ENCODE measurements around the gene SURF2. TPM values are rescaled to one million over a fixed set of nuclear protein-coding genes. Genes with fewer than 3 reads are reported as not detected.

Gene SURF2
- total and polyA plus RNA-seq, 7 donors, result 10.2 to 32.3 (median 18.5) TPM

DNA sequence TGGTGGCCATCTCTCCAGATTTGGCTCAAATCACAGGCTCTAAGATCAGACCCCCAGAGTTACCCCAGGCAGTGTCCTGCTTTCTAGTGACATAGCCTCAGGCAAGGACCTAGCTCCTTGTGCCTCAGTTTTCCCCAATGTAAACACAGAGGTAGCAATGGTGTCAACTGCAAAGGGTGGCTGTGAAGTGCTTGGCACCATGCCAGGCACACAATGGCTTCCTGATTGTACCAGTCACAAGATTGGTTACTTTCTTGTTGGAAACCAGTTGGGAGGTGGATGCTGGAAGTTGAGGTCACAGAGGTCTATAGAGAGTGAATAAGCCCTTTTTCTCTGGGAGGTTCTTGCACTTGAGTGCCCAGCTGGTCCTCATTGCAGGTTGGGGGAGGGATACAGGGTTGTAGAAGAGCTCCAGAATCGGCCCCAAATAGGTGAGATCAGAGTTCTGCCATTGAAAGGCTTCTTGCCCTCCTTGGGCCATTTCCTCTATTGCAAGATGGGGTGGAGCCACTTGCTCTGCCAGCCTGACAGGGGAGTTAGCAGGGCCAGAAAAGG, 22.1 kb downstream of the SURF2 start:
- 83% methylated on average over 1 of the region's 1 CpG for WGBS, 2 donors
- no peak overlapping the region for H3K27ac ChIP-seq
- TF ChIP-seq EP300 (IDR thresholded peaks at IDR 0.05) (no peak), POLR2AphosphoS5 (IDR thresholded peaks at IDR 0.05) (no peak), POLR2A (IDR thresholded peaks at IDR 0.05) (no peak)
- TF ChIP-seq, protein P1, sequence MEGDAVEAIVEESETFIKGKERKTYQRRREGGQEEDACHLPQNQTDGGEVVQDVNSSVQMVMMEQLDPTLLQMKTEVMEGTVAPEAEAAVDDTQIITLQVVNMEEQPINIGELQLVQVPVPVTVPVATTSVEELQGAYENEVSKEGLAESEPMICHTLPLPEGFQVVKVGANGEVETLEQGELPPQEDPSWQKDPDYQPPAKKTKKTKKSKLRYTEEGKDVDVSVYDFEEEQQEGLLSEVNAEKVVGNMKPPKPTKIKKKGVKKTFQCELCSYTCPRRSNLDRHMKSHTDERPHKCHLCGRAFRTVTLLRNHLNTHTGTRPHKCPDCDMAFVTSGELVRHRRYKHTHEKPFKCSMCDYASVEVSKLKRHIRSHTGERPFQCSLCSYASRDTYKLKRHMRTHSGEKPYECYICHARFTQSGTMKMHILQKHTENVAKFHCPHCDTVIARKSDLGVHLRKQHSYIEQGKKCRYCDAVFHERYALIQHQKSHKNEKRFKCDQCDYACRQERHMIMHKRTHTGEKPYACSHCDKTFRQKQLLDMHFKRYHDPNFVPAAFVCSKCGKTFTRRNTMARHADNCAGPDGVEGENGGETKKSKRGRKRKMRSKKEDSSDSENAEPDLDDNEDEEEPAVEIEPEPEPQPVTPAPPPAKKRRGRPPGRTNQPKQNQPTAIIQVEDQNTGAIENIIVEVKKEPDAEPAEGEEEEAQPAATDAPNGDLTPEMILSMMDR (IDR thresholded peaks at IDR 0.05), result no peak

DNA sequence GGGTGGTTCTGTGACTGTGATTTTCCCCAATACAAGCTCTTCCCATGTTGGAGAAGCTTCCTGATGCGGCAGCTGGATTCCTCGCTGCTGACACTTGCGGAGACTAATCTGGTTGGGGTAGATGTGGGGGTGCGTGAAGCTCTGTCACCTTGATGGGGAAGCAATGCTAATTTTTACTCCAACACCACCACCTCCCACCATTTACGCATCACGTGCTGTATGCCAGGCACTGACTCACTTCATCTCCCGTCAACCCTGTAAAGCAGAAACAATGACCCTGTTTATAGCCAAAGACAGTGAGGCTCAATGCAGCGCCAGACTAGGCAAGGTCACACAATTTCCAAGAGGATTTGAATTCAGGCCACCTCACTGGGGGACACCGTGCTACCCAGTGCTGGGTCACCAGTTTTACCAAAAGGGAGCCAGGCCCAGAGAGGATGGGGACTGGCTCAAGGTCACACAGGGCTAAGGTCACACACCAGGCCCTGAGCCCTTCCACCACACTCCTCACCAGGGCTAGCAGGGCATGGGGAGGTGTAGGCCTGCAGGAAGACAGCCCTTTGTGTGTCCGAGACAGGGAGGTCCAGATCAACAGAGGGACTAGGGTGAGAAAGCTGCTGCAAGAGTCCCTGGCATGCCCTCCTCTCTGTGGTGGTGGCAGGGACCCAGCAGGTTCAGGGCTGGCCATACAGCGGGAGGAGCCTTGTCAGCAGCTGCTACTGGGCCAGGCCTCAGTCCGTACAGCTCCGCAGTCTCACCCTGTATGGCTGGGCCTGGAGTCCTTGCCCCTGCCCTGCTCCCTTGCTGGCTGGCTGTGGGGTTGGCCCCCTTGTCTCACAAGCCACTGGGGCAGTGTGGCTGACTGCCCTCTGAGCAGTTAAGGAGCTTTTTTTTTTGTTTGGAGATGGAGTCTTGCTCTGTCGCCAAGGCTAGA, 23.1 kb downstream of the SURF2 start:
- no peaks in the 10 kb centered on the region for H3K27me3 ChIP-seq
- no peak for DNase-seq
- no peaks in the 10 kb centered on the region for H3K36me3 ChIP-seq
- TF ChIP-seq, protein P1 (IDR thresholded peaks at IDR 0.05), result no peak
- no peak for TF ChIP-seq EP300 (IDR thresholded peaks at IDR 0.05)
- no peak for TF ChIP-seq POLR2A (IDR thresholded peaks at IDR 0.05)
- no peak for TF ChIP-seq POLR2AphosphoS5 (IDR thresholded peaks at IDR 0.05)
- no peaks in the 10 kb centered on the region for H3K9me3 ChIP-seq
- WGBS, 2 donors, result 93 to 96% methylated on average over 14 of the region's 14 CpGs
- peaks cover 0 to 22% (median 14%) of the 10 kb centered on the region in 4 donors for H3K4me1 ChIP-seq
- intact Hi-C loops (cut with DNase I), result loop anchor here (5.0 kb wide), 1 partner anchor 38 kb away; the partner anchor contains the start of gene REXO4
- H3K27ac ChIP-seq, result no peak overlapping the region
- no peak overlapping the region for H3K4me3 ChIP-seq

More for the DNA sequence above, 22.1 kb downstream of the SURF2 start:
- no peaks in the 10 kb centered on the region for H3K9me3 ChIP-seq
- intact Hi-C loops (cut with DNase I), result loop anchor here (5.0 kb wide), 1 partner anchor 39 kb away; the partner anchor contains the start of gene REXO4
- H3K36me3 ChIP-seq, result no peaks in the 10 kb centered on the region
- no peak overlapping the region for H3K4me3 ChIP-seq
- no peak for DNase-seq
- peaks cover 0 to 29% (median 22%) of the 10 kb centered on the region in 4 donors for H3K4me1 ChIP-seq
- no peaks in the 10 kb centered on the region for H3K27me3 ChIP-seq

DNA sequence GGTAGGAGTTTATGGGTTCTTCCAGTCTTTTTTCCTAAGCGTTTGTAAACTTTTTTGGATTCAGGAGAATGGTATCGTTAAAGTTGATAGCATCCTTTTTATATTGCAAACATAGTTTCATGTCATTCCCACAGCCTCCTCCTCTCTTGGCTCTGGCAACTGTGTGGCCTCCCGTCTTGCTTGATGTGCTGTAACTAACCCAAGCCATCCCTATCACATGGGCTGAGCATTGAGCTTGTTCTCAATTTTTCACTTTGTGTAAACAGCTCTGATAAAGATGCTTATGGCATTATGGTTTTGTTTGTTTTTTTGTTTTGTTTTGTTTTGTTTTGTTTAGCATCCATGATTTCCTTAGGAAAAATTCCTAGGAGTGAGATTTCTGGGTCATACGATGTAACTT, 24.4 kb downstream of the SURF2 start:
- no peaks in the 10 kb centered on the region for H3K36me3 ChIP-seq
- no peak overlapping the region for H3K4me3 ChIP-seq
- TF ChIP-seq, protein P1 (IDR thresholded peaks at IDR 0.05), result no peak
- TF ChIP-seq EP300 (IDR thresholded peaks at IDR 0.05), result no peak
- no peak for TF ChIP-seq POLR2A (IDR thresholded peaks at IDR 0.05)
- intact Hi-C loops (cut with DNase I), result no loop called here
- H3K27ac ChIP-seq, result no peak overlapping the region
- DNase-seq, result no peak
- no peaks in the 10 kb centered on the region for H3K9me3 ChIP-seq
- no peaks in the 10 kb centered on the region for H3K27me3 ChIP-seq
- H3K4me1 ChIP-seq, result peaks cover 0 to 11% (median 6%) of the 10 kb centered on the region in 4 donors
- 81 to 87% methylated on average over 4 of the region's 4 CpGs for WGBS, 2 donors

DNA sequence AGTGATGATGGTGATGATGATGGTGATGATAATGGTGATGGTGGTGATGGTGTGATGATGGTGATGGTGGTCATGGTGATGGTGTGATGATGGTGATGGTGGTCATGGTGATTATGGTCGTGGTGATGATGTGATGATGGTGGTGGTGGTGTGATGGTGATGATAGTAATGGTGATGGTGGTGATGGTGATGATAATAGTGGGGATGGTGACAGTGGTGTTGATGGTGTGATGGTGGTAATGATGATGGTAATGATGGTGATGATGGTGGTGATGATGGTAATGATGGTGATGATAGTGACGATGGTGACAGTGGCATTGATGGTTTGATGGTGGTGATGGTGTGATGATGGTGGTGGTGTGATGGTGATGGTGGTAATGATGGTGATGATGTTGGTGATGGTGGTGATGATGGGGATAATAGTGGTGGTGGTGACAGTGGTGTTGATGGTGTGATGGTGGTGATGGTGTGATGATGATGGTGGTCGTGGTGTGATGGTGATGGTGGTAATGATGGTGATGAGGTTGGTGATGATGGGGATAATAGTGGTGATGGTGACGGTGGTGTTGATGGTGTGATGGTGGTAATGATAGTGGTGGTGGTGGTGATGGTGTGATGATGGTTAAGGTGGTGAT, 26.3 kb downstream of the SURF2 start:
- 82 to 93% methylated on average over 4 of the region's 4 CpGs for WGBS, 2 donors
- Histone ChIP-seq H3K4me1 (no peaks in the 10 kb centered on the region), H3K9me3 (no peaks in the 10 kb centered on the region), H3K27me3 (no peaks in the 10 kb centered on the region), H3K4me3 (no peak overlapping the region), H3K27ac (no peak overlapping the region), H3K36me3 (no peaks in the 10 kb centered on the region)
- DNase-seq, result no peak
- intact Hi-C loops (cut with DNase I), result no loop called here
- TF ChIP-seq POLR2AphosphoS5 (IDR thresholded peaks at IDR 0.05) (no peak), EP300 (IDR thresholded peaks at IDR 0.05) (no peak), POLR2A (IDR thresholded peaks at IDR 0.05) (no peak)
- TF ChIP-seq, protein P1 (IDR thresholded peaks at IDR 0.05), result no peak

Measured in sigmoid colon (tissue), 7 donors.